Aorta (tissue), 5 donors: Measurements from ENCODE around the gene ZNF791. TPM values are rescaled to one million over a fixed set of nuclear protein-coding genes. Genes with fewer than 3 reads are reported as not detected.

Experiments
- ATAC-seq: fragments of 200-7000 bp; cut with Tn5 transposase; one replicate; pipeline ENCODE4 v1.9.1; 2022; ENCODE audit warnings: moderate library complexity; ENCODE audit not compliant: low FRiP score
- DNase-seq, 2 donors: peaks; one replicate each; pipeline ENCODE4 v3.0.0-alpha.2; 2020
- H3K27ac ChIP-seq, 2 donors: one replicate each; pipeline ENCODE4 v1.5.1; 2013; ENCODE audit warnings: low read length in 2 of 2, mild to moderate bottlenecking in 2 of 2, moderate library complexity in 2 of 2, control low read depth in 1 of 2, inconsistent platforms in 1 of 2, low read depth in 1 of 2
- H3K27me3 ChIP-seq, 2 donors: one replicate each; pipeline ENCODE4 v1.6.1; 2013; ENCODE audit warnings: control low read depth in 1 of 2, low read length in 1 of 2, mild to moderate bottlenecking in 1 of 2, moderate library complexity in 1 of 2; ENCODE audit not compliant: insufficient read depth in 2 of 2, control insufficient read depth in 1 of 2
- H3K36me3 ChIP-seq, 2 donors: one replicate each; pipeline ENCODE4 v1.6.1; 2013; ENCODE audit warnings: control low read depth in 1 of 2, low read length in 1 of 2, mild to moderate bottlenecking in 1 of 2; ENCODE audit not compliant: insufficient read depth in 2 of 2, control insufficient read depth in 1 of 2
- H3K4me1 ChIP-seq, 2 donors: one replicate each; pipeline ENCODE4 v1.6.1; 2013; ENCODE audit warnings: low read length in 2 of 2, control low read depth in 1 of 2, mild to moderate bottlenecking in 1 of 2, moderate library complexity in 1 of 2; ENCODE audit not compliant: insufficient read depth in 2 of 2, control insufficient read depth in 1 of 2
- H3K4me3 ChIP-seq, 2 donors: one replicate each; pipeline ENCODE4 v1.5.1; 2013; ENCODE audit warnings: low read length in 2 of 2, control low read depth in 1 of 2, mild to moderate bottlenecking in 1 of 2
- H3K9me3 ChIP-seq: one replicate; pipeline ENCODE4 v1.6.1; 2013; ENCODE audit warnings: mild to moderate bottlenecking, low read length; ENCODE audit not compliant: control insufficient read depth
- WGBS, 2 donors: extraction: QIAGEN DNeasy Blood & Tissue Kit; methylation state at CpG; one replicate each; pipeline ENCODE4 v1.1.7; 2013; 5-methylcytosine and 5-hydroxymethylcytosine counted together
- intact Hi-C, 2 donors: fragments of 100-400 bp; cut with DNase I; formaldehyde crosslinking; loops; one replicate each; pipeline versions ENCODE4 v1.14.2 to v1.15.0; 2022
- polyA plus RNA-seq, 2 donors: library from polyadenylated mRNA; stranded (reverse); fragments of 200-250 nt; gene quantifications; one replicate each; pipeline ENCODE4 v1.2.3, GENCODE V29; 2013
- total RNA-seq, 2 donors: library from RNA; stranded (reverse); fragmentation: NEBNext Ultra II Directional; extraction: Animal tissue kit (Norgen Biotek cat#: 25700); gene quantifications; one replicate each; pipeline ENCODE4 v1.2.1, GENCODE V29; 2021
- donor health status: healthy with polysubstance abuse.
- donor health status: Bipolar disorder and iron deficiency.
- donor health status: DM: no; HTN: no; CAD: no.
- donor health status: DM: no; HTN: no; CAD: no.
- donor health status: DM: yes; HTN: yes; CAD: no.

ZNF791 gene
- total and polyA plus RNA-seq, 4 donors, result 2.9 to 35.4 (median 23.6) TPM

DNA sequence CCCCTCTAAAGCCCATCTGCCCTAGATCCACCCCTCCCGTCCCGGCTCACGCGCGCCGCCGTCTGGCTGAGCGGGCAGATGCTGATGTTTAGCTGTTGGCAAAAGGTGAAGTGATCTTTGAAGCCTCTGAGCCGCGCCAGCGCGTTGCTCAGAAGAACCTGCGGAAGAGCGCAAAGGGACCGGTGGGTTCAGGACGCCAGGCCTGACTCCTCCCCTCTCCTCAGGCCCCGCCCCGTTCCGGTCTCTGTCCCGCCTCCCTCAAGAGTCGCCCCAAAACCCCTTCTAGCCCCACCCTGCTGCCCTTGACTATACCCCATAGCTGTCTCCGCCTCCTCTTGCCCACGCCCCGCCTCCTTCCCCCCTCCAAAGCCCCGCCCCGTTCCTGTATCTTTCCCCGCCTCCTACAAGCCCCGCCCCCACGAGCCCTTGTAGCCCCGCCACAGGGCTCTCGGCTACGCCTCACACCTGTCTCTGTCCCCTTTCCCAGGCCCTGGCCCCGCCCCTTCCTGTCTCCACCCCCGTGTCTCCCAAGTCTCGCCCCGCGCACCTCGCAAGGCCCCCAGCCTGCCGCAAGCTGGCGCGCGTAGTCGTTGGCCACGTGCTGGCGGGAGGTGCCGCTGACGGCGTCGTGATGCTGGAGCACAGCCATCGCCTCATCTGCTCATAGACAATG, 46.3 kb downstream of the ZNF791 start:
- Histone ChIP-seq H3K4me3 (no peak overlapping the region), H3K4me1 (no peaks in the 10 kb centered on the region), H3K9me3 (no peaks in the 10 kb centered on the region), H3K27me3 (no peaks in the 10 kb centered on the region), H3K27ac (no peak overlapping the region), H3K36me3 (peaks cover 0 to 7% of the 10 kb centered on the region in 2 donors)
- whole genome bisulfite sequencing, 2 donors, result 49 to 56% methylated on average over 45 to 50 of the region's 50 CpGs
- DNase-seq (no peak), ATAC-seq (peak; percentile 44)
- intact Hi-C loops, result no loop called here

GRCh38 chr19:12657966-12658365, 47.2 kb downstream of the ZNF791 start:
- intact Hi-C loops, result no loop called here
- Histone ChIP-seq H3K36me3 (peaks cover 0 to 7% of the 10 kb centered on the region in 2 donors), H3K4me1 (no peaks in the 10 kb centered on the region), H3K9me3 (no peaks in the 10 kb centered on the region), H3K27ac (no peak overlapping the region), H3K4me3 (no peak overlapping the region), H3K27me3 (no peaks in the 10 kb centered on the region)
- DNase-seq (no peak), ATAC-seq (no peak)
- WGBS, 2 donors, result 93 to 96% methylated on average over 22 of the region's 22 CpGs

- H3K27ac ChIP-seq, result no peak overlapping the region
- ATAC-seq, result no peak
- no peaks in the 10 kb centered on the region for H3K4me1 ChIP-seq
- H3K9me3 ChIP-seq, result no peaks in the 10 kb centered on the region
- no peak for DNase-seq
- 92% methylated on average over 12 of the region's 12 CpGs for WGBS, 2 donors
- intact Hi-C loops, result no loop called here
- no peaks in the 10 kb centered on the region for H3K27me3 ChIP-seq
- no peak overlapping the region for H3K4me3 ChIP-seq
- peaks cover 0 to 8% of the 10 kb centered on the region in 2 donors for H3K36me3 ChIP-seq
Measured at GRCh38 chr19:12660980-12661379, 50.3 kb downstream of the ZNF791 start.

DNA sequence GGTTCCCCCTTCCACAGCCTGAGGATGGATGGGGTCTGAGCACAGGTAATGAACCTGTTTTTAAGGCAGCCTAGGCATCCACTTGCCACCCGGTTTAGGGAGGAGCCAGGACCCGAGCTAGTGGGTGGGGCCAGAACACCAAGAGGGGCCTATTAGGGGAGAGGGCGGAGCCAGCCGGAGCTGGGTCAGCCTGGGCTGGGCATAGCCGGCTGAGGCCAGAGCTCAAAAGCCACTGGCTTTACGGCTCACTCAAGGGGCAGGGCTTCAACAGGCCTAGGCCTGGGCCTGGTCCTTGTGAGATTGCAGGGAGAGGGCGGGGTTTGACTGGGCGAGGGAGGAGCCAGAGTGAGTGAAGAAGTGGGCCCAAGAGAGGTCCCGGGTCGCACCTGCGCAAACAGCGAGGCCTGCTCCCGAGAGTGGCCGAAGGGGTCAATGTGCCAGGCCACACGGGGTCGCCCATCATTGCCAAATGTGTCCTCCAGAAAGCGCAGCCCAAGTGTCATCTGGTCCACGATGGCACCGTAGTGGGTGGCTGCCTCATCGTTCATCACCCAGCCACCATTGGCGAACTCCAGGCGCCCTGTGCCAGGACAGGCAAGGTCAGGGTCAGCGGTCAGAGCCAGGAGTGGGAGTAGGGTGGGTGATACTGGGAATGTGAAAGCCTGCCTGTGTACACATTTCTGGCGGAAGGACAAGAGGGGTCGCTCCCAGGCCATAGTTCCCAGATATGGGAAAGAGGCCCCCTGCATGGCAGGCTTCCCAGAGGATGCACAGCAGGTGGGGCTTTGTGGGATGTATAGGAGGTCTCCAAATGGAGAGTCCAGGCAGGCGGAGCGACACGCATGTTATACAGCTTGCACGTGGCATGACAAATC, 53.9 kb downstream of the ZNF791 start:
- no peaks in the 10 kb centered on the region for H3K27me3 ChIP-seq
- no peak for DNase-seq
- no peak overlapping the region for H3K4me3 ChIP-seq
- H3K4me1 ChIP-seq, result no peaks in the 10 kb centered on the region
- H3K36me3 ChIP-seq, result peaks cover 0 to 8% of the 10 kb centered on the region in 2 donors
- 76 to 82% methylated on average over 29 of the region's 29 CpGs for WGBS, 2 donors
- intact Hi-C loops, result loop anchor here in 1 of 2 donors (5.0 kb wide), 1 partner anchor 112 kb away; the partner anchor contains the start of gene ZNF564
- no peak for ATAC-seq
- no peak overlapping the region for H3K27ac ChIP-seq
- H3K9me3 ChIP-seq, result no peaks in the 10 kb centered on the region

DNA sequence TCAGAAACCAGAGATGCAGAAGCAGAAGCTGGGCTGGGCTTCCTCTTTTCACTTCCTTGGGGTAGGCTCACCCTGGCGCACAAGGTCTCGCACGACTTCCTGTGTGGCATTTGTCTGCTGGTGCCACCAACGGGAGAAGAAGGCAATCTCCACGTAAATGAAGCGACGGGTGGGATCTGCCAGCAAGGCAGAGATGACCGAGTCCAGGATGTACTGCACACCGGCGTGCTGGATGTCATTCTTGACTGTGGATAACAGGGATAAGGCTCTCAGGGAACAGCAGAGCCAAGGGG, 54.5 kb downstream of the ZNF791 start:
- Histone ChIP-seq H3K4me1 (no peaks in the 10 kb centered on the region), H3K9me3 (no peaks in the 10 kb centered on the region), H3K27me3 (no peaks in the 10 kb centered on the region), H3K27ac (no peak overlapping the region), H3K4me3 (no peak overlapping the region), H3K36me3 (peaks cover 0 to 6% of the 10 kb centered on the region in 2 donors)
- intact Hi-C loops, result loop anchor here in 1 of 2 donors (5.0 kb wide), 1 partner anchor 113 kb away; the partner anchor contains the start of gene ZNF564
- 89 to 92% methylated on average over 10 of the region's 10 CpGs for WGBS, 2 donors
- DNase-seq (peak in 1 of 2 donors; percentile 87), ATAC-seq (no peak)

GRCh38 chr19:12665671-12666264, 55.0 kb downstream of the ZNF791 start:
- ATAC-seq, result no peak

GRCh38 chr19:12666265-12667048, 55.7 kb downstream of the ZNF791 start, which contains the start of the genes MAN2B1 and WDR83:
Gene MAN2B1, minus strand, starts transcription at chr19:12666742. Its CDS starts 41 bp downstream, at chr19:12666701.
Gene WDR83, plus strand, starts transcription at chr19:12666807. Its CDS starts 2,984 bp downstream, at chr19:12669791.
- Histone ChIP-seq H3K9me3 (no peaks in the 10 kb centered on the region), H3K4me3 (peak within 1 kb of the TSS; percentile 44 to 68), H3K27me3 (no peaks in the 10 kb centered on the region), H3K27ac (no peak within 1 kb of the TSS), H3K36me3 (peaks cover 0 to 4% of the 10 kb centered on the region in 2 donors), H3K4me1 (no peaks in the 10 kb centered on the region)
- DNase-seq (peak; percentile 82 to 91), ATAC-seq (peak; percentile 88)
- 1% methylated on average over 43 to 46 of the region's 46 CpGs for WGBS, 2 donors
- intact Hi-C loops, result loop anchor here in 1 of 2 donors (2.0 to 5.0 kb wide), 2 partner anchors 102 to 114 kb away; partner anchors contain the start of gene ZNF564

More at GRCh38 chr19:12665671-12666264, 55.0 kb downstream of the ZNF791 start:
- peak overlapping the region; percentile 44 to 68 for H3K4me3 ChIP-seq
- H3K27me3 ChIP-seq, result no peaks in the 10 kb centered on the region
- no peaks in the 10 kb centered on the region for H3K9me3 ChIP-seq
- peaks cover 0 to 6% of the 10 kb centered on the region in 2 donors for H3K36me3 ChIP-seq
- H3K27ac ChIP-seq, result no peak overlapping the region
- intact Hi-C loops, result loop anchor here in 1 of 2 donors (2.0 to 5.0 kb wide), 2 partner anchors 101 to 113 kb away; partner anchors contain the start of gene ZNF564
- 53 to 59% methylated on average over 12 of the region's 12 CpGs for WGBS, 2 donors
- H3K4me1 ChIP-seq, result no peaks in the 10 kb centered on the region
- no peak for DNase-seq
